Skeletal muscle cell (primary cell): ENCODE data around the gene CACNA1S.

ENCODE experiments used
- DNase-seq: peaks from one replicate; pipeline ENCODE4 v3.0.0-alpha.2; 2010; ENCODE audit warnings: low read depth
- H3K4me3 ChIP-seq: 2 replicates; pipeline ENCODE4 v1.5.1; 2011; ENCODE audit warnings: low read depth, mild to moderate bottlenecking, control low read depth, low read length, moderate library complexity

The CACNA1S gene

GRCh38 chr1:201020721-201021629 is 91.3 kb downstream of the CACNA1S start:
- DNase-seq: no peak
- no peak overlapping the region for H3K4me3 ChIP-seq

DNA sequence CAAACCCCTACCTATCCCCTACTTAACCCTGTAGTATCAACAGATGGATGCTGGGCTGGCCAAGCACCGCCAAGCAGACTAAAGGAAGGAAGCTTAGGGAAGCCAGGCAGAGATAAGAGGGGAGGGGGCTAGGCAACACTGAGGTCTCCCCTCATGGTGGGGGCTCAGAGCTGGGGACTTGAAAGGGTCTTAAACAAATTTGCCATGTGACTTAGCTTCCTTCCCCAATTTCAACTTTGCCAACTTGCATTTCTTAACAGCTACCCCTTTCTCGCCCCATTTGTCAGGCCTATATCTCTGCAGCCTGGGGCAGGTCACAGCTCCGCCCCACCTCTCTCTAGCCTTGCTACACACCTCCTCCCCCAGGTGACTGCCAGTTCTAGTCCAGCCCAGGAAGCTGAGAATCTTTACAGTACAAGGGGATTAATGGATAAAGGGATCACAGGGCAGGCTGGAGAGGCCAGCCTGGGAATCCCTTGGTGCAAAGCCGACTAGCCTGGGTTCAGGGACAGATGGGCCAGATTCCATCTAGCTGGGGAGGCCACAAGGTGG is 92.1 kb downstream of the CACNA1S start:
- H3K4me3 ChIP-seq: no peak overlapping the region
- DNase-seq: no peak

DNA sequence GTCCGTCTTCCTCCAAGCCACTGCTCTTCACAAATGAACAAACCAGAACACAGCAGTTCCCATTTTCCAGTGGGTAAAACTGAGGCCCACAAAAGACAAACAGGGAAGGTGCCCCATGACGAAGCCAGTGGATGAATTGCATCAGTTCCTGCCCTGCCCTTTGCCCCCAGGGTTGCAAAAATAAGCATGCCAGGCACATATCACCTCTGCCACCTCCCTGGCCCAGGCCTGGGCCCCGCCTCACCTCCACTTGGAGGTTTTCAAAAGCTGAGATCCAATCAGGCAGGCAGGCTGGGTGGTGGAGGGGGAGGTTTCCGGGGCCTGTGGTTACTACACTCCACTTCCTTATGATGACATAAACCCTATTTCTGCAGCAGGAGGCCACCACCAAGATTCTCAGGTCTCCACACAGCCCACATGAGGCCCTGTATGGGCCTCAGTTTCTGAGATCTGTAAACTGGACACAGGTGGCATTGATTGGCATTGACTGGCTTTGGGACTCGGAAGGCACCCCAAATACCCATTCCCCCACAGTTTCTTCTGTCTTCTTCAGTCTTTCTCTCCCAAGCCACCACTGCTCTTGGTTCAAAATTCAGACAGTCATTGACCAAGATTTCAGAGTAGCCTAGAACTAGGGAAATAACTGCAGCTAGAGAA is 92.8 kb downstream of the CACNA1S start:
- no peak overlapping the region for H3K4me3 ChIP-seq
- DNase-seq: no peak

DNA sequence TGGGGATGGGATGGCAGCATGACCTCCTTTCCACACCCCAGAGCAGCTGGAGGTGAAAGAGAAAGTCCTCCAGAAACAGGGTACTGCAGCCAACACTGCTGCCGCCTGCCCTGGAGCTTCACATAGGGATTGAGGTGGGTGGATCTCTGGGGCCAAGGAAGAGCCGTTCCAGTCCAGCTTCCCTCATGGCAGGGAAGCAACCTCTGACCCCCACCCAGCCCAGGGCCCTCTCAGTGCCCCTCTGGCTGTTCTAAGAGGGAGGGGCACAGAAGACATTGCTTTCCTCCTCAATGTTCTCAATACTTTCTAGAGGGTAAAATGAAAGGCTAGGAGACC is 94.4 kb downstream of the CACNA1S start:
- H3K4me3 ChIP-seq: no peak overlapping the region
- DNase-seq: no peak

- H3K4me3 ChIP-seq: no peak overlapping the region
- DNase-seq: peak; percentile 18
Measured at GRCh38 chr1:201016943-201017827, 95.0 kb downstream of the CACNA1S start.

GRCh38 chr1:201016211-201016651 is 96.0 kb downstream of the CACNA1S start:
- DNase-seq: peak; percentile 21
- no peak overlapping the region for H3K4me3 ChIP-seq

GRCh38 chr1:201015551-201016091 is 96.6 kb downstream of the CACNA1S start:
- DNase-seq: no peak
- H3K4me3 ChIP-seq: no peak overlapping the region

- H3K4me3 ChIP-seq: no peak overlapping the region
- no peak for DNase-seq
Measured at GRCh38 chr1:201014816-201015200, 97.4 kb downstream of the CACNA1S start.

DNA sequence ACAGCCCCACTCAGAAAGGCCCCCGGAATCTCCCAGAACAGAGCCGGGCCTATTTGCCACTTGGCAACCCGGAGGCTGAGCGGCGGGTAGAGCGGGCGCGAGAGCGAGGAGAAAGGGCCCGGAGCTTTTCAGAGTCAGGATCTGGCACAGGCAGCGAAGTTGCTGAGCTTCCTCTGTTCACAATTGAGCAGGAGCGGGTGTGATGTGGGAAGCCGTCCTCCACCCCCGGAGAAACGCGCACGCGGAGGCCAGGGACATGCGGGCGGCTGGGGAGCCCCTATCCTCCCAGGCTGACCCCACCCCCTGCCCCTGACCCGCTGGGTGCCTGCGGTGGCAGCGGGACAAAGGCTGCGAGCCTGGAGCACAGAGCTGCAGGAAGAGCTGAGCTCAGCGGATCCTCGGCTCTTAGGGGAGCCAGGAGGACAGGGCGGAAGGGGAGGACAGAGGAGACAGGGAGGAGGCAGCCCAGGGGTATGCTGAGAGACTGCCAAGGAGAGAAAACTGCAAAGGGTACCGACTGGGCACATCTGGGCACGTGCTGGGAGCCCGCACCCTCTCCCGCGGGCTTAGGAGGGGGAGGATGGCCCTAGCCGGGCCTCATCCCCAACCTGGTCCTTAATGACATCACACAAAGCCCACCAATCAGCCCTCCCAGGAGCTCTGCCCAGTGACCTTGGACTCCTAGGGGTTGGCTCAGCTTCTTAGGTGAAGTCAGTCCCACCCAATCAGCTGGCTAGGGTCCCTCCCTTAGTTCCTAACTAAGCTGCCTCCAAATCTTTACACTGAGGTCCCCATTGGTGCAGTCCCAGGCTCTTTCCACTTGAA is 98.0 kb downstream of the CACNA1S start:
- DNase-seq: no peak
- no peak overlapping the region for H3K4me3 ChIP-seq

GRCh38 chr1:201013031-201013485 is 99.2 kb downstream of the CACNA1S start:
- no peak for DNase-seq
- no peak overlapping the region for H3K4me3 ChIP-seq

- H3K4me3 ChIP-seq: no peak overlapping the region
- DNase-seq: no peak
Measured at GRCh38 chr1:201011616-201012015, 100.6 kb downstream of the CACNA1S start.

DNA sequence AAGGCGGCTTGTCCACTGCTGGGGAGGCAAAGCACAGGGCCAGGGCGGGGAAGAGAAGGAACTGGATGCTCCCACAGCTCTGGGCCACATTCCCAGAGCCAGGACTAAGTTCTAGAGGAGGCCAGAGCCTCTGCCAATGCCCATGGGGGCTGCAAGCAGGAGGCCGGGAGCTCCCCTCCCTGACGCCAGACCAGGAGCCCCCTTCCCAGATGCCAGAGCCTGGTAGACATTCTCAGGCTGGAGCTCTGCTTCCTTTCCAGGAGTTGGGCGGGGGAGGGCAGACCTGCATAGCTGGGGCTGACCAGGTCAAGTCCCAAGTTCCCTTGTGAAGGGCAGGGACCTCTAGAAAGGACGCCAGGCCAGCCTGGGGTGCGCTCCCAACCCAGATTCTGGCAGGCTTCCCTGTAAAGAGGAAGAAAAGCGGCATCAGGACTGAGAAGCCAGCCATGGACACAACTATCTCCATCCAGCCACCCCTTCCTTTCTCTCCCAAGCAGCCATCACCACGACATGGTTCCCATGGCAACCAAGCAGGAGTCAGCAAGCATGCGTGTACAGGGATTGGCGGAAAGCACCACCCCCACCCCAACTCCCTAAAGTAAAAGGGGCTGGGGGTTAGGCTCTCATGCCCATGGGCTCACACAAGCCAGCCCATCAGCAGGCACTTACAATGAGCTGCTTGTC is 102.1 kb downstream of the CACNA1S start:
- H3K4me3 ChIP-seq: no peak overlapping the region
- no peak for DNase-seq

GRCh38 chr1:201008666-201009360 is 103.4 kb downstream of the CACNA1S start:
- no peak overlapping the region for H3K4me3 ChIP-seq
- no peak for DNase-seq

GRCh38 chr1:201007481-201007880 is 104.7 kb downstream of the CACNA1S start:
- DNase-seq: no peak
- H3K4me3 ChIP-seq: no peak overlapping the region

DNA sequence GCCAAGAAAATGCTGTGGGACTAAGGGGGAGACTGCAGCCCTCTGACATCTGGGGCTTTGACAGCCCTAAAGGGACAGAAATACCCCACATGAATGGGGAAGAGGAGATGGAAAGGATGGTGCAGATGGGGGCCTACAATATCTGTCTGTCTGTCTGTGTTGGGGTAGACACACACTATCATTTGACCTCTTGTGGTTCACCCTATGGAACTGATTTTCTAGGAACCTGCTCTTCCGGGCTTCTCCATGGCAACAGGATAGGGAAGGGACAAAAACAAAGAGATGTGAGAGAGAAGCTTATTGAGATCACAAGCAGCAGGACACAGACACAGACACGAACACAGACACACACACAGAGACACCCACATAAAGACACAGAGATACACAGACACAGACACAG is 105.8 kb downstream of the CACNA1S start:
- no peak for DNase-seq
- H3K4me3 ChIP-seq: no peak overlapping the region

GRCh38 chr1:201004732-201005131 is 107.5 kb downstream of the CACNA1S start:
- DNase-seq: no peak
- H3K4me3 ChIP-seq: no peak overlapping the region

- DNase-seq: no peak
- H3K4me3 ChIP-seq: no peak overlapping the region
Measured at GRCh38 chr1:201004154-201004553, 108.1 kb downstream of the CACNA1S start.
